ENCODE data around the gene OPN1LW. TPM values are rescaled to one million over a fixed set of nuclear protein-coding genes. Genes with fewer than 3 reads are reported as not detected.

OPN1LW gene
- total RNA-seq, 4 donors from 2014 or later: not detected

- DNase-seq: no peak
- in situ Hi-C loops (cut with MboI; ENCODE audit: low sequenced_read_pairs in 4 of 4): no loop called here
- H3K4me3 ChIP-seq: no peak overlapping the region
- peaks cover 0 to 6% (median 0%) of the 10 kb centered on the region in 3 donors for H3K27me3 ChIP-seq
- no peaks in the 10 kb centered on the region for H3K36me3 ChIP-seq
- H3K4me1 ChIP-seq: no peaks in the 10 kb centered on the region
- TF ChIP-seq CTCF (IDR thresholded peaks at IDR 0.05 in 4 of 5, conservative IDR thresholded peaks at IDR 0.05 in 1 of 5) (no peak), POLR2A (IDR thresholded peaks at IDR 0.05) (no peak)
- H3K27ac ChIP-seq: no peak overlapping the region
- H3K9me3 ChIP-seq: no peaks in the 10 kb centered on the region
- ATAC-seq: no peak
- intact Hi-C loops (cut with DNase I; ENCODE audit: low total_unique reads): no loop called here
These were observed 29.0 kb upstream of the OPN1LW start for GRCh38 chrX:154115071-154115470.

- H3K27me3 ChIP-seq: peaks cover 0 to 6% (median 0%) of the 10 kb centered on the region in 3 donors
- no peaks in the 10 kb centered on the region for H3K36me3 ChIP-seq
- ATAC-seq (no peak), DNase-seq (no peak)
- H3K9me3 ChIP-seq: no peaks in the 10 kb centered on the region
- H3K4me1 ChIP-seq: no peaks in the 10 kb centered on the region
- no peak overlapping the region for H3K27ac ChIP-seq
- TF ChIP-seq POLR2A (IDR thresholded peaks at IDR 0.05) (no peak), CTCF (IDR thresholded peaks at IDR 0.05 in 4 of 5, conservative IDR thresholded peaks at IDR 0.05 in 1 of 5) (no peak)
- in situ Hi-C loops (cut with MboI; ENCODE audit: low sequenced_read_pairs in 4 of 4) (no loop called here), intact Hi-C loops (cut with DNase I; ENCODE audit: low total_unique reads) (no loop called here)
- no peak overlapping the region for H3K4me3 ChIP-seq
These were observed 28.3 kb upstream of the OPN1LW start for GRCh38 chrX:154115750-154116149.

- Histone ChIP-seq H3K9me3 (no peaks in the 10 kb centered on the region), H3K4me3 (no peak overlapping the region), H3K4me1 (no peaks in the 10 kb centered on the region), H3K27me3 (peaks cover 0 to 6% (median 0%) of the 10 kb centered on the region in 3 donors), H3K36me3 (no peaks in the 10 kb centered on the region), H3K27ac (no peak overlapping the region)
- intact Hi-C loops (cut with DNase I; ENCODE audit: low total_unique reads) (no loop called here), in situ Hi-C loops (cut with MboI; ENCODE audit: low sequenced_read_pairs in 4 of 4) (no loop called here)
- DNase-seq: no peak
- TF ChIP-seq CTCF (IDR thresholded peaks at IDR 0.05 in 4 of 5, conservative IDR thresholded peaks at IDR 0.05 in 1 of 5) (no peak), POLR2A (IDR thresholded peaks at IDR 0.05) (no peak)
- no peak for ATAC-seq
These were observed 27.4 kb upstream of the OPN1LW start for GRCh38 chrX:154116426-154117211.

GRCh38 chrX:154117566-154117965 is 26.5 kb upstream of the OPN1LW start:
- H3K27ac ChIP-seq: no peak overlapping the region
- ATAC-seq (no peak), DNase-seq (no peak)
- H3K27me3 ChIP-seq: peaks cover 0 to 6% (median 0%) of the 10 kb centered on the region in 3 donors
- TF ChIP-seq CTCF (IDR thresholded peaks at IDR 0.05 in 4 of 5, conservative IDR thresholded peaks at IDR 0.05 in 1 of 5) (no peak), POLR2A (IDR thresholded peaks at IDR 0.05) (no peak)
- intact Hi-C loops (cut with DNase I; ENCODE audit: low total_unique reads): no loop called here
- no peaks in the 10 kb centered on the region for H3K36me3 ChIP-seq
- no peaks in the 10 kb centered on the region for H3K9me3 ChIP-seq
- H3K4me3 ChIP-seq: no peak overlapping the region
- no peaks in the 10 kb centered on the region for H3K4me1 ChIP-seq
- in situ Hi-C loops (cut with MboI; ENCODE audit: low sequenced_read_pairs in 4 of 4): no loop called here

Data from gastrocnemius medialis (tissue), 4 donors.